Fibroblast of mammary gland (primary cell): ENCODE results near the gene CDK15.

Experiments
- DNase-seq: peaks from one replicate; pipeline ENCODE4 v3.0.0-alpha.2; 2010; ENCODE audit warnings: low read depth
- H3K4me3 ChIP-seq: 2 replicates; pipeline ENCODE4 v1.5.1; 2011; ENCODE audit warnings: low read depth, mild to moderate bottlenecking, low read length, moderate library complexity; ENCODE audit not compliant: control insufficient read depth
- TF ChIP-seq, protein P1 (sequence below): conservative IDR thresholded peaks from 2 replicates; pipeline ENCODE4 v1.5.1; 2011; ENCODE audit warnings: low read depth, low read length, inconsistent platforms; ENCODE audit not compliant: control insufficient read depth, insufficient read depth

The CDK15 gene

DNA sequence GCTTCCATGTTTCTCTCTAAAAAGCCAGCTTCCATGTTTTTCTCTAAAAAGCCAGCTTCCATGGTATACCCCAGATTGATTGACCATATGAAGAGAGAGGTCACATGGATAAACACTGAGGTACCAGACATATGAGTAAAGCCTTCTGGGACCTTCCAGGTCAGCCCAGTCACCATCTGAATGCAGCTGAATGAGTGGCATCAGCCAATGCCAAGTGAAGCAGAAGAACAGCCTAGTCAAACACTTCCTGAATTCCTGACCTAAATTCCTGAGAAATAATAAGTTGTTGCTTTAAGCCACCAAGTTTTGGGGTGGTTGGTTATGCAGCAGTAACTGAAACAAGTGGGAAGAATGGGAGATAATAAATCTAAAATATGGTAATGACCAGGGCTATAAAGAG lies 19.9 kb upstream of the CDK15 start:
- H3K4me3 ChIP-seq, result no peak overlapping the region
- DNase-seq, result no peak
- TF ChIP-seq, protein P1, sequence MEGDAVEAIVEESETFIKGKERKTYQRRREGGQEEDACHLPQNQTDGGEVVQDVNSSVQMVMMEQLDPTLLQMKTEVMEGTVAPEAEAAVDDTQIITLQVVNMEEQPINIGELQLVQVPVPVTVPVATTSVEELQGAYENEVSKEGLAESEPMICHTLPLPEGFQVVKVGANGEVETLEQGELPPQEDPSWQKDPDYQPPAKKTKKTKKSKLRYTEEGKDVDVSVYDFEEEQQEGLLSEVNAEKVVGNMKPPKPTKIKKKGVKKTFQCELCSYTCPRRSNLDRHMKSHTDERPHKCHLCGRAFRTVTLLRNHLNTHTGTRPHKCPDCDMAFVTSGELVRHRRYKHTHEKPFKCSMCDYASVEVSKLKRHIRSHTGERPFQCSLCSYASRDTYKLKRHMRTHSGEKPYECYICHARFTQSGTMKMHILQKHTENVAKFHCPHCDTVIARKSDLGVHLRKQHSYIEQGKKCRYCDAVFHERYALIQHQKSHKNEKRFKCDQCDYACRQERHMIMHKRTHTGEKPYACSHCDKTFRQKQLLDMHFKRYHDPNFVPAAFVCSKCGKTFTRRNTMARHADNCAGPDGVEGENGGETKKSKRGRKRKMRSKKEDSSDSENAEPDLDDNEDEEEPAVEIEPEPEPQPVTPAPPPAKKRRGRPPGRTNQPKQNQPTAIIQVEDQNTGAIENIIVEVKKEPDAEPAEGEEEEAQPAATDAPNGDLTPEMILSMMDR, result no peak

GRCh38 chr2:201788371-201788770 lies 18.0 kb upstream of the CDK15 start:
- no peak overlapping the region for H3K4me3 ChIP-seq
- no peak for DNase-seq
- TF ChIP-seq, protein P1, result no peak

GRCh38 chr2:201789395-201789794 lies 16.9 kb upstream of the CDK15 start:
- H3K4me3 ChIP-seq, result no peak overlapping the region

GRCh38 chr2:201790291-201790690 lies 16.0 kb upstream of the CDK15 start:
- no peak overlapping the region for H3K4me3 ChIP-seq
- TF ChIP-seq, protein P1, result no peak
- no peak for DNase-seq

More at GRCh38 chr2:201789395-201789794, 16.9 kb upstream of the CDK15 start:
- TF ChIP-seq, protein P1, result no peak
- DNase-seq, result no peak

DNA sequence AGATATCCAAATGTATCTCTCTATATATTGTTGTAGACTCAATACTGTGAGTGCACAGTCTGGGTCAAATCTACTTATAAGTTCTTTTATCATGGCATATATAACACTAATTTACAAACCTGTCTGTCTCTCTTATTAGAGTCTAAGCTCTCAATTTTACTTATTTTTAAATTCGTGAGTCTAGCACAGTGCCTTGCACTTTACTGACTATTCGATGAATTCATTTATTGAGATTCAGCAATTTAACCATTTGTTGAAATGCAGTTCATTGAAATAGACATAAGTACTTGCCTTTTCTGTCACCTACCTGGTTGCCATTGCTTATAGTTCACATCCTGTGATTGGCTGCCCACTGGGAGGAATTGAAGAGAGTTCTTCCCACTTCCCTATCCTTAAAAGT lies 15.3 kb upstream of the CDK15 start:
- TF ChIP-seq, protein P1, result no peak
- H3K4me3 ChIP-seq, result no peak overlapping the region
- DNase-seq, result no peak

GRCh38 chr2:201793631-201794030 lies 12.7 kb upstream of the CDK15 start:
- no peak for DNase-seq
- TF ChIP-seq, protein P1, result no peak
- H3K4me3 ChIP-seq, result no peak overlapping the region

DNA sequence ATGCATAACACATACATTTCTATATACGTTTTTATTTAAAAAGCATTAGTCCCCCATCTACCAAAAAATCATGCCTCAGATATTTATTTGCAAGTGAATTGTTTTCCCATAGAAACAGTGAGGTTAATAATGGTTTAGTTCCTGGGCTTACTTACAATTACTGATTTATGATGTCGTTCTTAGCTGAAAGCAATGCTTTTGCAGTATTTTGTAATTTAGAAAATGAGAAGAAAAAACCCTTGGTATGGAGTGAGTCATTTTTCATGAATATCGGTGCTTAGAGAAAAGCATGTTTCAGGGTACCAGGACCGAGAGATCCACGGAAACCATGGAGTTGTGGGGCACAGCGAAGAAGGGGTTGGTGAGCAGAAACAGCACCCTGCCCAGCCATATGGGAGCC lies 12.0 kb upstream of the CDK15 start:
- DNase-seq, result no peak
- TF ChIP-seq, protein P1, result no peak
- H3K4me3 ChIP-seq, result no peak overlapping the region
